T-helper 1 cell (primary cell): ENCODE results near the gene SIVA1.

Experiments used
- DNase-seq, 5 donors: peaks; one replicate each; pipeline ENCODE4 v3.0.0-alpha.2; 2012 to 2020

The SIVA1 gene

DNA sequence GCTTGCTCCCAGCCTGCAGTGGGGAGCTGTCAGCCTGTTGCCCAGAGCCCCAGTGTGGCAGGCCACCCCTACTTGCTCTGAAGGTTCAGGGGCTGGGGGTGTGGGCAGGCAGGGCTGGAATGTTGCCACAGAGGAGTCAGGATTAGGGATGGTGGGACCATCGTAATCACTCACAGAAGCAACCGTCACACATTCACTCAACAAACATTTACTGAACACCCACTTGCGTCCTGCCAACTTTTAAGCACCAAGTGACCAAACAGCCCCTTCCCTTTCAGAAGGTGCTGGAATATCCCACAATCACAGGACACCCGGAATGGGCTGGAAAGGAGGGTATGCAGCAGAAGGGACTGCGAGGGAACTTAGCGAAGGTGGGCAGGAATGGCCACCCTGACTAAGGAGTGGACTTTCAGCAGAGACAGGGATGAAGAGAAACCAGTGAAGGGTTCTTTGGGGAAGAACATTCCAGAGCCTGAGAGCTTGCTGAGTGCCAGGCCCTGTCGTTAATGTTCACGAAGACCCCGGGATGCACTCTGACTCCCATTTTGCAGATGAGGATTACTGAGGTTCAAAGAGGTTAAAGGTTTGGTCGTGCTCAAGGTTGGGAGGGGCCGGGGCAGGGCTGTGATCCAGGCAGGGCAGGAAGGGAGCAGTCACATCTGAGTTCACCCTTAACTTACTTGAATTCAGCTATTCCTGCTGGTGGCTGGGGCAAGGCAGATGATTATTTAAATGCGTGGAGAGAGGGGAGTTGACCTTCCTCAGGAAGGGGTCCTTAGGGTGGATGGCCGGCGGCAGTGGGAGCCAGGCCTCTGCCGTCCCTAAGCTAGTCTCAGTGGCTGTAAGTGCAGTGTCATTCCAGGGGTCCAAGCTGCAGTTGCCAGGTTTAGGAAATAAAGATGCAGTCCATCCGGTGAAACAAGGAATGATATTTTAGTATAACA, 45.6 kb downstream of the SIVA1 start:
- no peak for DNase-seq

DNA sequence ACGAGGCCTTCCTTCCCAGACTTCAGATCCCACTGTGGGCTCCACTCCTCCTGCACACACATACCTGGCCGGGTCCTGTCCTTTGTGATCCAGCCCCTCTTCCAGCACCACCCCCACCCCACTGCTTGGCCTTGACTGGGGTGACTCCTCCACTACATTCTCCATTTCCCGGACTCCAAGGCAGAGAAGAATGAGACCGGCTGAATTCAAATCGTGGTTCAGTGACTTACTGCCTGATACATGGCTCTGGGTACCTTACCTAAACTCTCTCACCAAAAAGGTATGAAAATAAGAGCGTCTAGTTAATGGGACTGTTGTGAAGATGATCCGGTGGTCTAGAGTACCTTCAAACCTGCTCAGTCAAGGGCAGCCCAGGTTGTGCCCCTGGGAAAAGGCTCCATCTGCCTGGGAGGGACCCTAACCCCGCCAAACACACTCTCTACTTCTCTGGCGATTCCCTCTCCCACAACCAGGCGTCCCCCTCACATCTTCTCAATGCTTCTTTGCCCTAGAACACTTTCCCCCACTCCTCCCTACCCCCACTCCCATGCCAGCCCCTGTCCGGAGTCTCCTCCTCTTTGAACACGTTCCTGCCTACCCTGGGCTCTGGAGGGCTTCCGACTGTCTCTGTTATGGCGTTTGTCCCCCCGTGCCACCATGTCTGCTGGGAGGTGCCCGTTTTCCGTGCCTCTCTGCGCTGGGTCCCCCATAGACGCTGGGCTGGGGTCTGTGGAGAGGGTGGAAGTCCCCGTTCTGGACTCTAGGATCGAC, 46.5 kb downstream of the SIVA1 start:
- no peak for DNase-seq

DNA sequence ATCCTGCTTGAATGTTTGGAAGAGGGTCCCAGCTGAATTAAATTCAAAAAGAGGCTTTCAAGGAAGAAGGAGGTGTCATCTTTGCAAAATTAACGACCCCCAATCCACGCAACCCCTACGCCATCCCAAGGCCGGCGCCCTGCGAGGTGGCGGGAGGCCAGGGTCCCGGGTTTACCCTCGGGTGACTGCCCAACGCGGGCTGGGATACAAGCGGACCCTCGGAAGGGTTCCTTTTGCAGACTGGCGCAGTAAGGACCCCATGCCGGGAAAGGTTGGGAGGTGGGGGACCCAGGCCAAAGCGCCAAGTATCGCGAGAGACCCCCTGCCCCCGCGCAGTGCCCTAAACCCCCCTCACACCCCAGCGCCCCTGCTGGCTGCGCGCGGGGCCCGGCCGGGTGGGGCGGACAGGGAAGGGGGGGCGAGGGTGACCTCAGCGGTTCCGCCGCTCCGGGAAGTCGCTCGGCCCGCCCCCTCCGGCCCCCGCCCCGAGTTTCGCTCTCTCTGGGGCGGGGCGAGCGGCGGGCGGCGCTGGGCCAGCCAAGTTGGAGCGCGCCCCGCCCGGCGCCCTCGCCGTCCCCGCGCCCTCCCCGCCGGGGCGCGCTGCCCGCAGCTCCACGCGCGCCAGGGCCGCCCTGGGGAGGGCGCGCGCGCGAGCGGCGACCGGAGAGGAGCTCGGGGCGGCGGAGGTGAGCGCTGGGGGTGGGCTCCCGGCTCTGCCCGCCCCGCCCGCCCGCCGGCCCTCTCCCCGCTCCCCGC, 47.2 kb downstream of the SIVA1 start:
- DNase-seq = peak; percentile 71 to 85 (median 83)

GRCh38 chr14:104800771-104801519, 48.0 kb downstream of the SIVA1 start, which contains the start of gene ZBTB42:
Gene ZBTB42 (plus strand): TSS chr14:104801101. CDS start chr14:104801198, 97 bp downstream.
- DNase-seq = peak; percentile 57 to 75 (median 65)

GRCh38 chr14:104801520-104802393, 48.8 kb downstream of the SIVA1 start:
- DNase-seq = peak in 1 of 5 donors; percentile 6

GRCh38 chr14:104802394-104803184, 49.6 kb downstream of the SIVA1 start:
- peak in 1 of 5 donors; percentile 3 for DNase-seq

DNA sequence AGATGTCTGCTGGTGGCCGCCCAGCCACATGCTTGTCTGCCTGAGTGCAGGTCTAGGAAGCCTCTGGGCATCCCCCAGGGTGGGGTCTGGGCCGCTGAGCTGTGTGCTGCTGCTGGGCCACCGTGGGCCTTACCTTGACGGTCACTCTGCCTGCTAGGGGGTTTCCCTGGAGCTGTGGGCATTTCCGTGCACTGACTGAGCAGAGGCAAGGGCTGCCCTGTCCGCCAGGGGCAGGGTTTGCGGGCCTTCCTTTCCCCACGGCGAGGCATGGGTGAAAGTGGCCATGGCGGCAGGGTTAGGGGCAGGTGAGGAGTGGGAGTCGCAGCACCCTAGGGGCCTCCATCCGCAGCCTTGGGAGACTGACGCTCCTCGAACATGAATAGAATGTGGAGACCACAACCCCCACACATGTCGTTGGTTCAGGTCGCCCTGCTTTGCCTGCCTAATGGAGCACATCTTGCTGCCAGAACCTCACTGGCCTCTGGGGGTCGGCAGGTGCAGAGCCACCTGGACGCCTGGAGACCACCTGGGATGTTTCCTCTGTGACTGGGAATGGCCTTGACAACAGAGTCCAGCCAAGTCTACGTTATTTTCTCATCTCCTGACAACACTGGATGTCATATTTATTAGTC, 50.4 kb downstream of the SIVA1 start:
- DNase-seq = no peak

- no peak for DNase-seq
Measured at GRCh38 chr14:104803912-104804410, 51.0 kb downstream of the SIVA1 start.

GRCh38 chr14:104804481-104805325, 51.8 kb downstream of the SIVA1 start:
- DNase-seq = no peak

DNA sequence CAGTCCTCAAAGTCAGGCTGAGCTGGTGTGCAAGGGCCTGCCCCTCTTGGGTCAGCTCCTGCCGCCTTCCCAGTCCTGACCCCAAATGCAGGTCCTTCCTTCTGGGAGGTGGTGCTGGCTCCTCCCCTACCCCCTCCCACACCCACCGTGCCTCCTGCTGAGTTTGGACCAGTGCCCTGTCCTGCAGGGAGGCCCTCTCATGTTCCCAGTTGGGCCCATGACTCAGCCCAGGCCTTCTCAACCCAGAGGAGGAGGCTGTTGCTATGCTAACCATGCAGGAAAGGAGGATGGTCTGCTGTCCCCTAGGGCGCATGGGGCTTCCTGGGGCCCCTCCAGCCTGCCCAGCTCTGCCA, 52.4 kb downstream of the SIVA1 start:
- DNase-seq = no peak

- no peak for DNase-seq
Measured at GRCh38 chr14:104805941-104806624, 53.1 kb downstream of the SIVA1 start.

- no peak for DNase-seq
Measured at GRCh38 chr14:104806625-104807465, 53.9 kb downstream of the SIVA1 start.

DNA sequence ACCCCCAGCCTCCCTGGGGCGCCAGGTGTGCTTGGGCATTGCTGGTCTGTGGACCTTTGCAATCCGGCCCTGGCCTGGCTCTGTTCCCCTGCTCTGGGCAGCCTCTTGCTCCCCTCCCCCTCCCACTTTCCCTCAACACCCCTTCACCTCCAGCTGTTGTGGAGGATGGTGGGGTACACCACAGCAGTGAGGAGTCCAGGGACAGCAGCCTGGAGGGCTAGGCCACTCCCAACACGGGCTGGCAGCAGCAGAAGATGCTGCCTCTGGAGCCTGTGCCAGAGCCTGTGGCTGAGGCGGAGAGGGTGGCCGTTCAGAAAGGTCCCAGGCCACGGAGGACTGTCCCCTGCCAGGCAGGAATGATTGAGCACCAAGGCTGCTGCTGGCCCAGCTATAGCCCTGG, 55.5 kb downstream of the SIVA1 start:
- DNase-seq = no peak
